Skin epidermis (tissue), 12 donors: Measurements from ENCODE around the gene NOTCH1.

Source experiments
- H3K27ac ChIP-seq, 21 experiments: fragments of 200-600 bp; sonication (generic) in 11 of 21; one replicate each; pipeline ENCODE4 v1.5.0; 2020; ENCODE audit warnings: mild to moderate bottlenecking in 3 of 21, inconsistent platforms in 2 of 21, moderate library complexity in 2 of 21
- H3K4me3 ChIP-seq, 7 experiments: fragments of 200-600 bp; sonication (generic) in 2 of 7; one replicate each; pipeline ENCODE4 v1.5.0; 2020; ENCODE audit warnings: inconsistent platforms in 2 of 7, mild to moderate bottlenecking in 2 of 7, moderate library complexity in 1 of 7

NOTCH1 gene

GRCh38 chr9:136508729-136509500, 36.9 kb downstream of the NOTCH1 start:
- Histone ChIP-seq H3K27ac (peak overlapping the region in 1 of 21 experiments; percentile 36), H3K4me3 (no peak overlapping the region)

GRCh38 chr9:136507992-136508375, 37.9 kb downstream of the NOTCH1 start:
- H3K27ac ChIP-seq: no peak overlapping the region
- no peak overlapping the region for H3K4me3 ChIP-seq

GRCh38 chr9:136507221-136507991, 38.4 kb downstream of the NOTCH1 start:
- no peak overlapping the region for H3K27ac ChIP-seq
- H3K4me3 ChIP-seq: no peak overlapping the region

- H3K27ac ChIP-seq: no peak overlapping the region
Observed at GRCh38 chr9:136506425-136506824, 39.4 kb downstream of the NOTCH1 start.

GRCh38 chr9:136505406-136506403, 40.1 kb downstream of the NOTCH1 start:
- Histone ChIP-seq H3K4me3 (no peak overlapping the region), H3K27ac (no peak overlapping the region)

More at GRCh38 chr9:136506425-136506824, 39.4 kb downstream of the NOTCH1 start:
- H3K4me3 ChIP-seq: no peak overlapping the region

GRCh38 chr9:136504512-136505348, 41.1 kb downstream of the NOTCH1 start:
- H3K4me3 ChIP-seq: no peak overlapping the region
- H3K27ac ChIP-seq: no peak overlapping the region

GRCh38 chr9:136502940-136503550, 42.8 kb downstream of the NOTCH1 start:
- Histone ChIP-seq H3K27ac (no peak overlapping the region), H3K4me3 (no peak overlapping the region)

GRCh38 chr9:136502196-136502595, 43.7 kb downstream of the NOTCH1 start:
- H3K4me3 ChIP-seq: no peak overlapping the region
- peak overlapping the region in 1 of 21 experiments; percentile 29 for H3K27ac ChIP-seq

- Histone ChIP-seq H3K27ac (no peak overlapping the region), H3K4me3 (no peak overlapping the region)
Observed at GRCh38 chr9:136501686-136502085, 44.2 kb downstream of the NOTCH1 start.

GRCh38 chr9:136499935-136500910, 45.6 kb downstream of the NOTCH1 start:
- H3K27ac ChIP-seq: no peak overlapping the region
- no peak overlapping the region for H3K4me3 ChIP-seq

- Histone ChIP-seq H3K27ac (no peak overlapping the region), H3K4me3 (no peak overlapping the region)
Observed at GRCh38 chr9:136499071-136499934, 46.5 kb downstream of the NOTCH1 start.

GRCh38 chr9:136497916-136498695, 47.7 kb downstream of the NOTCH1 start:
- no peak overlapping the region for H3K27ac ChIP-seq

GRCh38 chr9:136496801-136497620, 48.8 kb downstream of the NOTCH1 start:
- H3K4me3 ChIP-seq: no peak overlapping the region
- H3K27ac ChIP-seq: no peak overlapping the region

More at GRCh38 chr9:136497916-136498695, 47.7 kb downstream of the NOTCH1 start:
- no peak overlapping the region for H3K4me3 ChIP-seq

- Histone ChIP-seq H3K27ac (no peak overlapping the region), H3K4me3 (no peak overlapping the region)
Observed at GRCh38 chr9:136496181-136496580, 49.7 kb downstream of the NOTCH1 start.

GRCh38 chr9:136495238-136495800, 50.5 kb downstream of the NOTCH1 start:
- Histone ChIP-seq H3K4me3 (no peak overlapping the region), H3K27ac (no peak overlapping the region)
